ENCODE results near the gene RNF43. TPM values are rescaled to one million over a fixed set of nuclear protein-coding genes. Genes with fewer than 3 reads are reported as not detected.

The RNF43 gene
- total RNA-seq, 1 experiment from 2014 or later = 0.04 TPM

- ChIA-PET POLR2A (ENCODE audit: low non-redundant PET) (no interaction called here), CTCF (no interaction called here)
- no TSS peak for BruUV-seq (replicated peaks)
- no peaks in the 10 kb centered on the region for H3K9me3 ChIP-seq (ENCODE audit: low read depth, low read length, poor library complexity, severe bottlenecking)
- H3K27ac ChIP-seq (ENCODE audit: low read depth, low read length, poor library complexity, severe bottlenecking) = no peak overlapping the region
- intact Hi-C loops (cut with micrococcal nuclease; ENCODE audit: unreplicated experiment) = no loop called here
- no peaks in the 10 kb centered on the region for H3K36me3 ChIP-seq (ENCODE audit: insufficient read depth, low read length, poor library complexity, severe bottlenecking)
- no peak for TF ChIP-seq EZH2 (IDR thresholded peaks at IDR 0.05; ENCODE audit: borderline replicate concordance, low read depth, low read length, poor library complexity, severe bottlenecking)
- no peak for TF ChIP-seq CTCF (conservative IDR thresholded peaks at IDR 0.05; ENCODE audit: low read depth, low read length)
- peaks cover 24% of the 10 kb centered on the region for H3K27me3 ChIP-seq (replicated peaks; ENCODE audit: insufficient read depth, low read depth, low read length, poor library complexity)
- no peak for DNase-seq (ENCODE audit: low spot score)
- H3K4me1 ChIP-seq (ENCODE audit: insufficient read depth, low read length, poor library complexity, severe bottlenecking) = no peaks in the 10 kb centered on the region
- H3K4me3 ChIP-seq (ENCODE audit: low read depth, low read length, poor library complexity, severe bottlenecking) = no peak overlapping the region
Measured at GRCh38 chr17:58416396-58416795, 938 bp downstream of the RNF43 start.

GRCh38 chr17:58415371-58416055 is 1.8 kb downstream of the RNF43 start:
- no peak overlapping the region for H3K27ac ChIP-seq (ENCODE audit: low read depth, low read length, poor library complexity, severe bottlenecking)
- no peak for TF ChIP-seq EZH2 (IDR thresholded peaks at IDR 0.05; ENCODE audit: borderline replicate concordance, low read depth, low read length, poor library complexity, severe bottlenecking)
- TF ChIP-seq CTCF (conservative IDR thresholded peaks at IDR 0.05; ENCODE audit: low read depth, low read length) = no peak
- no TSS peak for BruUV-seq (replicated peaks)
- H3K4me1 ChIP-seq (ENCODE audit: insufficient read depth, low read length, poor library complexity, severe bottlenecking) = no peaks in the 10 kb centered on the region
- H3K9me3 ChIP-seq (ENCODE audit: low read depth, low read length, poor library complexity, severe bottlenecking) = no peaks in the 10 kb centered on the region
- H3K36me3 ChIP-seq (ENCODE audit: insufficient read depth, low read length, poor library complexity, severe bottlenecking) = no peaks in the 10 kb centered on the region
- ChIA-PET POLR2A (ENCODE audit: low non-redundant PET) (no interaction called here), CTCF (interaction anchor here (0.7 kb wide), 1 partner anchor 98 kb away, joined by 4 read pairs; no protein-coding TSS in a partner anchor)
- peaks cover 24% of the 10 kb centered on the region for H3K27me3 ChIP-seq (replicated peaks; ENCODE audit: insufficient read depth, low read depth, low read length, poor library complexity)
- intact Hi-C loops (cut with micrococcal nuclease; ENCODE audit: unreplicated experiment) = no loop called here
- no peak for DNase-seq (ENCODE audit: low spot score)
- no peak overlapping the region for H3K4me3 ChIP-seq (ENCODE audit: low read depth, low read length, poor library complexity, severe bottlenecking)

- Histone ChIP-seq H3K4me3 (ENCODE audit: low read depth, low read length, poor library complexity, severe bottlenecking) (no peak overlapping the region), H3K27ac (ENCODE audit: low read depth, low read length, poor library complexity, severe bottlenecking) (no peak overlapping the region), H3K4me1 (ENCODE audit: insufficient read depth, low read length, poor library complexity, severe bottlenecking) (no peaks in the 10 kb centered on the region), H3K36me3 (ENCODE audit: insufficient read depth, low read length, poor library complexity, severe bottlenecking) (no peaks in the 10 kb centered on the region), H3K27me3 (replicated peaks; ENCODE audit: insufficient read depth, low read depth, low read length, poor library complexity) (peaks cover 15% of the 10 kb centered on the region), H3K9me3 (ENCODE audit: low read depth, low read length, poor library complexity, severe bottlenecking) (no peaks in the 10 kb centered on the region)
- TF ChIP-seq EZH2 (IDR thresholded peaks at IDR 0.05; ENCODE audit: borderline replicate concordance, low read depth, low read length, poor library complexity, severe bottlenecking) (no peak), CTCF (conservative IDR thresholded peaks at IDR 0.05; ENCODE audit: low read depth, low read length) (no peak)
- intact Hi-C loops (cut with micrococcal nuclease; ENCODE audit: unreplicated experiment) = no loop called here
- no peak for DNase-seq (ENCODE audit: low spot score)
- BruUV-seq (replicated peaks) = no TSS peak
- ChIA-PET CTCF (interaction anchor here (0.7 kb wide), 1 partner anchor 97 kb away, joined by 4 read pairs; no protein-coding TSS in a partner anchor), POLR2A (ENCODE audit: low non-redundant PET) (no interaction called here)
Measured at GRCh38 chr17:58414596-58414997, 2.7 kb downstream of the RNF43 start.
